ENCODE data around the gene LSAMP. TPM values are rescaled to one million over a fixed set of nuclear protein-coding genes. Genes with fewer than 3 reads are reported as not detected.

The LSAMP gene
- total and polyA plus RNA-seq, 2 donors (not counting 3 experiments of a cell fraction or from before 2014, with no cell fraction given) = not detected

- POLR2A ChIA-PET = no interaction called here
- no peaks in the 10 kb centered on the region for H3K36me3 ChIP-seq (ENCODE audit: control insufficient read depth in 2 of 2, extremely low read depth in 1 of 2, insufficient read depth in 2 of 2, low read length in 2 of 2)
- H3K79me2 ChIP-seq (ENCODE audit: control insufficient read depth, insufficient read depth, low read length) = no peaks in the 10 kb centered on the region
- no peaks in the 10 kb centered on the region for H4K20me1 ChIP-seq (replicated peaks; ENCODE audit: control insufficient read depth, extremely low read depth, insufficient read depth, low read length)
- H3K9ac ChIP-seq (replicated peaks; ENCODE audit: extremely low read depth, insufficient read depth, low read length) = no peak overlapping the region
- DNase-seq (ENCODE audit: low read depth, low spot score) (no peak), FAIRE-seq (no peak)
- H3K4me2 ChIP-seq (ENCODE audit: insufficient read depth, low read length) = no peak overlapping the region
- intact Hi-C loops (cut with micrococcal nuclease) = no loop called here
- H3K27me3 ChIP-seq (ENCODE audit: control insufficient read depth in 2 of 2, insufficient read depth in 2 of 2, low read length in 2 of 2) = no peaks in the 10 kb centered on the region
- no peaks in the 10 kb centered on the region for H3K9me1 ChIP-seq (replicated peaks; ENCODE audit: control insufficient read depth, extremely low read depth, insufficient read depth, low read length)
- dilution Hi-C loops (cut with MboI; ENCODE audit: extremely low pct_ligation_motif_present, low sequenced_read_pairs) = no loop called here
- CTCF ChIA-PET = no interaction called here
- no peak overlapping the region for H3K4me3 ChIP-seq (replicated peaks in 1 of 3; ENCODE audit: insufficient read depth in 1 of 3, low read depth in 1 of 3, low read length in 3 of 3)
- TF ChIP-seq FOS (IDR thresholded peaks at IDR 0.05; ENCODE audit: borderline replicate concordance, insufficient read depth, low read length) (no peak), JUN (IDR thresholded peaks at IDR 0.05; ENCODE audit: borderline replicate concordance, insufficient read depth, insufficient read length, low read depth) (no peak), CTCF (IDR thresholded peaks at IDR 0.05; ENCODE audit: extremely low read depth in 1 of 2, insufficient read depth in 1 of 2, low read depth in 1 of 2, low read length in 2 of 2) (no peak), MAX (IDR thresholded peaks at IDR 0.05; ENCODE audit: insufficient read depth, insufficient read length) (no peak), GATA2 (IDR thresholded peaks at IDR 0.05; ENCODE audit: insufficient read depth, insufficient read length, low read depth, low read length) (no peak), POLR2A (IDR thresholded peaks at IDR 0.05; ENCODE audit: low read depth, low read length) (no peak), POLR2AphosphoS5 (IDR thresholded peaks at IDR 0.05; ENCODE audit: insufficient read depth, low read depth, low read length) (no peak), MYC (IDR thresholded peaks at IDR 0.05; ENCODE audit: low read depth, low read length) (no peak), EZH2 (IDR thresholded peaks at IDR 0.05; ENCODE audit: borderline replicate concordance, low read depth, low read length, severe bottlenecking) (no peak)
- H3K9me3 ChIP-seq (replicated peaks; ENCODE audit: control insufficient read depth, insufficient read depth, low read length) = no peaks in the 10 kb centered on the region
- no TSS peak for BruUV-seq (replicated peaks)
- H3K27ac ChIP-seq (ENCODE audit: insufficient read depth, low read depth, low read length) = no peak overlapping the region
- no peak overlapping the region for H2AFZ ChIP-seq (ENCODE audit: low read depth, low read length)
- H3K4me1 ChIP-seq (ENCODE audit: control insufficient read depth, extremely low read depth, insufficient read depth, low read length) = no peaks in the 10 kb centered on the region
Observed at GRCh38 chr3:115975796-115976195, 469.5 kb downstream of the LSAMP start.
